GM13976 (cell line): ENCODE measurements around the gene LINC00632.

Experiments used
- DNase-seq: peaks from one replicate; pipeline ENCODE4 v3.0.0; 2012; ENCODE audit warnings: low spot score
- CTCF ChIP-seq: IDR thresholded peaks from 2 replicates; pipeline ENCODE4 v1.5.1; 2012; ENCODE audit warnings: borderline replicate concordance, mild to moderate bottlenecking; ENCODE audit not compliant: insufficient read depth; ENCODE audit errors: extremely low read depth, missing control alignments, control extremely low read depth
- in situ Hi-C: fragments of 300-500 bp; cut with MboI; formaldehyde crosslinking; loops from one replicate; pipeline ENCODE4 v1.12.0; 2022; ENCODE audit warnings: low sequenced_read_pairs, mixed read lengths, inconsistent platforms; ENCODE audit not compliant: unreplicated experiment

The LINC00632 gene

DNA sequence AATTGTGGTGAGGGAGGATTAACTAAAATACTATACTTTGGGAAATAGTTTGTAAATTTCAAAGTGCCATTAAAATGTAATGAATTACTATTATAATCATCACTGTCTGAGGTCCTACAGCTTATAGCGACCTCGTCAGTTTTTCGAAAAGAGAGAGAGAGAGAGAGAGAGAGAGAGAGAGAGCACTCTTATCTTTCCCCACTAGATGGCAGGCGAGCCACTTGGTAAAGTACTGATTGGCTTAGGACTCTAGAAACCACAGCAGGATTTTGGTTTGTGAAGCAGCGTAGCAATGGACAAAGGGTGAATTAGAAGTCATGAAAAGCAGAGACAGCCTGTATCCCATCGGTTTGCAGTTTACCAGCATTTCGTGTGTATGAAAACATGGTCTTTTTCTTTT is 52.5 kb downstream of the LINC00632 start:
- DNase-seq, result peak; percentile 35
- in situ Hi-C loops, result no loop called here
- peak; percentile 54 for TF ChIP-seq CTCF

GRCh38 chrX:140764401-140764919 is 54.9 kb downstream of the LINC00632 start:
- in situ Hi-C loops, result no loop called here
- no peak for DNase-seq
- no peak for TF ChIP-seq CTCF

GRCh38 chrX:140765043-140765784 is 55.7 kb downstream of the LINC00632 start:
- no peak for DNase-seq
- in situ Hi-C loops, result no loop called here
- TF ChIP-seq CTCF, result no peak

DNA sequence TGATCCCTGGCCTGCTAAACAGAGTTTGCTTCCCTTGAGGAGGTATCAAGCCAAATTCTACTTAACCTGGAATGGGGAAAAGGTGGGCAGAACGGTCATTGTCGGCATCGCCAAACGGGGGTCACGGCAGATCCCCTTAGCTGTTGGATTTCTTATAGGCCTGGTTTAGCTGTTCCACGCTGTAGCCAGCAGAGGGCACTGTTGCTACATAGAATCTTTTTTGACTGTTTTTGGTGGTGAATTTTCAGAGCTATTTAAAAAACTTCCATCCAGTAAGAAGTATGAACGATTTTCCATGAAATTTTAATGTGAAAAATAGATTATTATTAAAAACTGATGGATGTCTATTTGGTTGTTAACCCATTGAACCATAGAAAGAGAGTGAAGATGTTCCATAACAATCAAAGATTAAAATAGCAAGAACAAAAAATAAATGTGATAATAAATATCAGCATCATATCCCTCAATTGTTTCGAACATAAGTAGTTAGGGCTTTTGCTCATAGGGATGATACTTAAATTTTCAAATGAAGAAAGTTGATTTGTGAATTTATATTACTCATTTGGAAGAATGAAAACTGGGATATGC is 56.6 kb downstream of the LINC00632 start:
- peak; percentile 34 for DNase-seq
- TF ChIP-seq CTCF, result peak; percentile 78
- in situ Hi-C loops, result no loop called here

- no peak for DNase-seq
- in situ Hi-C loops, result no loop called here
- TF ChIP-seq CTCF, result no peak
Measured at GRCh38 chrX:140767646-140768045, 58.1 kb downstream of the LINC00632 start.

DNA sequence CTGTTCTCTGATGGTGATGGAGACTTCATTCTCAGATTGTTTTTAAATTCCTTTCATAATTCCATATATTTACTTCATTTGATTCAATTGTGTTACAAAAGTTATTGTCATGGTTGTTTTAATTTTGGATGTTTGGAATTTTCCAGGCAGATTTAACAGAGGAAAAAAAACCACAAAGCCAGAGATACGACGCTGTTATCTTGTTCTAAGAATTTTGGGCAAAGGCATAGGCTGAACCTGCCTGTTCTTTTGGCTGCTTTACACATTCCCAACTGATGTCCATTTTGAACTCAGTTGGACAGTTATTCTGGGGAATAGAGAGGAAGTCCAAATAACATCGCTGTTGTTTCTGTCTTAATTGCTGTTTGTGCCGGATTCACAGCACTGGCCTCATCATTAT is 65.7 kb downstream of the LINC00632 start:
- in situ Hi-C loops, result no loop called here
- DNase-seq, result no peak
- no peak for TF ChIP-seq CTCF

DNA sequence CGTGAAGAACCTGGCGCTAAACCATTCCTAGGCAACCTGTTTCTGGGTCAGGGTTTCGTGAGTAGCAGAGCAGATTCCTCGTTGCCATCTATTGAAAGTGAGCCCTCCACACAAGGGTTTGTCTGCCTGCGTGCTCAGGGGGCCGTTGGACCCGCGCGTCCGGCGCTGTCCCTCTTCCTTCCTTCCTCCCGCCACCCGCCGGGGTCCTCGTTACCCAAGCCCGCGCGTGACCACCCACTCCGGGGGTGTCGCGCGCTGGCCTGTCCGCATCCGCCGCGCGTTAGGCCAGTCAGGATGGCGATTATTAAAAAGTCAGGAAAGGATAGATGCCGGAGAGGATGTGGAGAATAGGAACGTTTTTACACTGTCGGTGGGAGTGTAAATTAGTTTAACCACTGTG is 66.8 kb downstream of the LINC00632 start:
- no peak for TF ChIP-seq CTCF
- in situ Hi-C loops, result no loop called here
- DNase-seq, result no peak
